ENCODE data around the gene LRCH4.

LRCH4 gene

GRCh38 chr7:100604976-100605911, 19.3 kb upstream of the LRCH4 start:
- no peak for DNase-seq

- peak; percentile 36 for DNase-seq
Observed at GRCh38 chr7:100604028-100604975, 18.4 kb upstream of the LRCH4 start.

GRCh38 chr7:100603726-100604027, 17.7 kb upstream of the LRCH4 start:
- DNase-seq: no peak

DNA sequence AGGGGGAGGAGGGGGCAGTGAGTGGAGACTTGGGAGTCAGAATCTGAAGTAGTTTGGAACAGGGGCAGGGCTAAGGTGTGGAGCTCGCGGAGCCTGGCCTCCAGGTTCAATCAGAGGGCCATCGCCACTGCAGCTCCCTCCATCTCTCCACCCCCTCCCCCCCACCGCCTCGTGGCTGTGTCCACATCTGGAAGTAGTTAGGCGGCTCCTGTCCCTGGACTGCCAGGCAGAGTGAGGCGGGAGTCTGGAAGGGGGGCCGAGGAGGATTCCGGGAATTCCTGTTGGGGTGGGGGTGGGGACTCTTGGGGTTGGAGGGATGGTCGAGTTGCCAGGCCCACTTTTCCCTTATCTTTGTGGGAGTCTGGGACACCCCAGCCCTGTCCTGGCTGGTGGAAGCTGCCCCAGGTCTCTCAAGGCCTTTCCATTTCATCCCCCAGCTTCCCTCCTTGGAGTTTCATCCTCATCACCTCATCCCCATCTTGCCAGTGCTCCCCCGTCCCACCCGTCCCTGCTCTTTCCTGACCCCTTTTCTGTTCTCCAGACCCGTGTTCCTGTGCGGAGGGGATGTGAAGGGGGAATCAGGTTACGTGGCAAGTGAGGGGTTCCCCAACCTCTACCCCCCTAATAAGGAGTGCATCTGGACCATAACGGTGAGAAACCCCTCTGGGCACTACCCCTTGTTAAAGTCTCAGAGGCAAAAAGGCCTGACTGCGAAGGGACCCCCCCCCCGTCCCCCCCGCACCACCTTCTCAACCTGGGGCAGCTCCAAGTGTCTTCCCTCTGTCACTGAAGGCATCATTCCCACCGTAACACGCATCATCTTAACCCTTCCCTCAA, 17.2 kb upstream of the LRCH4 start:
- DNase-seq: no peak

- no peak for DNase-seq
Observed at GRCh38 chr7:100600730-100601038, 14.8 kb upstream of the LRCH4 start.

GRCh38 chr7:100599911-100600729, 14.2 kb upstream of the LRCH4 start:
- no peak for DNase-seq

DNA sequence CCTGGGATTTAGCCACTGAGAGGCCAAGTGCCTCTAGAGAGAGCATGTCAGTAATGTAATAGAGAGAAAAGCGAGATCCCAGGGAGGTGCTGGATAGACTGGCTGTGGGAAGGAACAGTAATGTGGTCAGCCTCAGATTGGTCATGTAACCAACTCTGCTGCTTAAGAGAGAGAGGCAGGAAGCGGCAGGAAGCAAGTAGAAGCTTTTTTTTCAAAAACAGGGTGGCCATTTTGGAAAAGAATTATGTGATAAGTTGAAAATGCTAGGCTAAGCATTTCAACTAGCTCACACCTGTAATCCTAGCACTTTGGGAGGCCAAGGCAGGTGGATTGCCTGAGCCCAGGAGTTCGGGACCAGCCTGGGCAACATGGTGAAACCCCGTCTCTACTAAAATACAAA, 12.5 kb upstream of the LRCH4 start:
- DNase-seq: no peak

DNA sequence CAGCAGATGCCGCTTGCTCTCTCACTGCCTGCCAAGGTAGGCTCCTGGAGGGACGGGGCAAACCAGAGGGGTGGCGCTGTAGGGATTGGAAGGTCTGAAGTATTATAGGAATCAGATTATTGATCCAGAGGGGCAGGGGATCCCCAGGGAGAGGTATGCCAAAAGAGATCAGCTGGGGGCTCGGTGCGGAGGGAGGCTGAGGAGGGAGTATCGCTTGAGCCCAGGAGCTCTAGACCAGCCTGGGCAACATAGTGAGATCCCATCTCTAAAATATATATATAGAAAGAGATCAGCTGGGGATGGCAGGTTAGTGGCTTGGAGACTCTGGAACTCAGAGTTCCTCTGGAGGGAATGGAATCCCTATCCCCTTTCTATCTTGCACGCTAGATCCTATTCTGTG, 9.3 kb upstream of the LRCH4 start:
- DNase-seq: no peak

- no peak for DNase-seq
Observed at GRCh38 chr7:100591596-100591995, 5.7 kb upstream of the LRCH4 start.

- DNase-seq: no peak
Observed at GRCh38 chr7:100590077-100590737, 4.3 kb upstream of the LRCH4 start.

GRCh38 chr7:100589341-100589947, 3.5 kb upstream of the LRCH4 start:
- no peak for DNase-seq

- DNase-seq: no peak
Observed at GRCh38 chr7:100588438-100588837, 2.5 kb upstream of the LRCH4 start.

DNA sequence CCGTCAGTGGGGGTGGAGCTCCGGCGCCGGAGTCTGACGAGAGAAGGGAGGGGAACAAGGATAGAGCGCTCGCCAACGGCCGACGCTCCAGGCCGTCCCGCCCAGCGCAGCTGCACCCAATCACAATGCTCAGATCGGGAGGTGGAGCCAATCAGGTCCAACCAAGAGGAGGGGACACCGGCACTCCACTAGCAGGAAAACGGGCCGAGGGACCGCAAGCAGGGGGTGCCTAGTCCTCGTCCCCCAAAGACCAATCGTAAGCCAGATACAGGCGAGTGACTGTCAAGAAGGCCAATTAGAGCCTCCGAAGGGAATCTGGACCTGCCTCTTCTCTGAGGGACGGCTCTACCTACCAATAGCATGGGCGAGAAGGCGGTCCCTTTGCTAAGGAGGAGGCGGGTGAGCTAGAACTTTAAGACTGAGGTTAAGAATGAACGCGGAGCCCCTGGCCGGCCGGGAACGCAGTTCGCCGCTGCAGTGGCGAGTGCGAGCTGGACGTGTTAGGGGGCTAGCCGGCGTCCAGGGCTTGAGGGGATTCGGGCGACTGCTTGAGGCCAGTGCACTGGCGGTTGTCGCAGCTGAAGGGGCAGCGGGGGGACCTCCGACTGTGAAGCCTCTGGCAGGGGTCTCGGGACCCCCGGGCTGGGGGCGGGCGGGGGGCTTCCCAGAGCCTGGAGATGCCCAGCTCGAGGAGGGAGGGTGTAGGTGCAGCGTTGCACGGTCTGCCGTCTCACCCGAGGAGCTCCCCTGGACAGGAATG, 517 bp upstream of the LRCH4 start, which contains the start of gene FBXO24:
TSS of gene FBXO24 (plus strand) at position 63 of the 760 bp plus-strand sequence. CDS start at position 361, 298 bp downstream.
- peak; percentile 98 for DNase-seq

GRCh38 chr7:100584683-100585510, 1.0 kb downstream of the LRCH4 start:
- no peak for DNase-seq

DNA sequence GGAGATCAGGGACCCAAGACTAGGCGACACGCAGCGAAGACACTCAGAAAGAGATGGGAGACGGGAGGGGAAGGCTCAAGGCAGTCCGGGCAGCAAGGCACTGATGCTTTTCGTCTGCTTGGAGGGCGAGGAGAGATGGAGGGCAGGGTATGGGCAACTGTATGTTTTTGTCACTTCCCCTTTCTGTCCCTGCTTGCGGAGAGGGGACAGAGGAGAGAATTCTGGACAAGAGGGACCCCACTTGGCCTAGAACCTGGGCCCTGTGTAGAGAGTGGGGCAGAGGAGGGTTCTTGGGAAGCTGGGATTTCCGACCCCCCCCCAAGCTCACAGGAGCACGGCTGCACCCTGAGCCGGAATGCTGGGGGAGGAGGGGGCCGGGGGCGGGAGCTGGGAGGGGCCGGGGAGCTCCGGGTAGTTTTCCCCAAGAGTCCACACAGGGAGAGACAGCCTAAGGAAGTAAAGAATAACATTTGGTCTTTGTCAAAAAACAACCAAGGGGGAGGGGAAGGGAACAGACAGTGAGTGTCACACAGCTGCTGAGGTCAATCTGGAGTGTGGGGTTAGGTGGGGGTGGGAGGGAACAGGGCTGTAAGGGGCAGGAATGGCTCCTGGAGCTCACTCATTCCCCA, 1.8 kb downstream of the LRCH4 start:
- DNase-seq: no peak

DNA sequence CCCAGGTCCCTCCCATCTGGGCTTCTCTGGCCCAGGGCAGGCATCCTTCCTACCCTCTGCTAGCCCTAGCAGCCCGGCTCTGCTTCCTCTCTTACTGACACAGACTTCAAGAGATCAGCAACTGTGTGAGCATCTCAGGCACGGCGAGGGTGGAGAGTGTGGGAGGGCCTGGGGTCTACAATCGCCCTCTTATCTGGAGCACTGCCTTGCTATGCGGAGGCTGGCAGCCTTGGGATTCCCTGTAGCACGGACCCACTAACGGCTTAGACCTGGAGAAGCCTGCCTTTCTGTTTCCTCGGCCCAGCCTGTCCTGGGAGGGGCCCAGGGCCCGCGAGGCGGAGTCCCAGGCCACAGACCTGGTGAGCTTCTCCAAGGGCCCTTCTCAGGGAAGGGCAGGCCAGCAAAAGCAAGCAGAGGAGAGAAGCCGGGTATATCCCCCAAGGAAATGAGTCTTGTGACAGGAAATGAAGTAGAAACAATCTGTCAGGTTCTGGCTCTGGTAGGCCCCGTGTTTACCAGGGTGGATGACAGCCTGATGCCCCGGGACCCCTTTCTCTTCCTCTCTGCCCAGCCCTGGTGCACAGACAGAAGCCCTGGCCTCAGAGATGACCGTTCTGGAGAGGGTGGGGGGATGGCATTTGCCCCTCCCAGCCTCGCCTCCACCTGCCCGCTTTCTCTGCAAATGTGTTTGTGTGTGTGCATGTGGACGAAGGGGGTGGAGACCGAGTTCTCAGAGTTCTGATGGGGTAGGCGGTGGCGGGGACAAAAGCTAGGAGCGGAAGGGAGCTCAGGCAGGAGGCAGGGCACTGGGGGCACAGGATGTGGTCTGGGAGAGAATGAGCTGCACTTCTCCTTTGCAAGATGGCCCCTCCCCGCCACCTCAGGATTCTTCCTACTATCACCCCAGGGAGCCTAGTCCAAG, 2.5 kb downstream of the LRCH4 start:
- DNase-seq: no peak

DNA sequence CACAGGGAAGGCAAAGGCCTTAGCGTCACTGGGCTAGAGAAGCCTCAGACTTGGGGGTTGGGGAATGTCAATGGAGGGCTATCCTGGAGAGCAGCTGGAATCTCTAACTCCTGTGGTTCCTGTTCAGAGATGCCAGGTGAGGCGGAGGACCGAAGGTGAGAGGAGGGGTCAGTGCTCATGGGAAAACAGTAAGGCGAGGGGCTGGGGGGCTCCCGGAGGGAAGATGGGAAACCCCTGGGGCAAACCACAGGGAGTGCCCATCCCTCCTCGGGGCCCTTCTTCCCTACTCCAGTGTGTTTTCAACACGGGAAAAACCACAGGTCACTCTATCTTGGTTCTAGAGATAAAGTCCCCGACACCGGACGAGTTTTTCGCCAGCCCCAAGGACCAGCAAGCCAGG, 3.3 kb downstream of the LRCH4 start:
- DNase-seq: no peak
